ENCODE measurements around the gene CDHR3.

The CDHR3 gene

GRCh38 chr7:106067678-106068077, 104.6 kb downstream of the CDHR3 start:
- DNase-seq (ENCODE audit: low read depth), result no peak

- DNase-seq (ENCODE audit: low read depth), result no peak
These were observed 105.5 kb downstream of the CDHR3 start for GRCh38 chr7:106068538-106068961.

- DNase-seq (ENCODE audit: low read depth), result no peak
These were observed 105.9 kb downstream of the CDHR3 start for GRCh38 chr7:106068986-106069385.

GRCh38 chr7:106069471-106070200, 106.6 kb downstream of the CDHR3 start:
- DNase-seq (ENCODE audit: low read depth), result no peak

- no peak for DNase-seq (ENCODE audit: low read depth)
These were observed 107.1 kb downstream of the CDHR3 start for GRCh38 chr7:106070201-106070551.

- no peak for DNase-seq (ENCODE audit: low read depth)
These were observed 107.6 kb downstream of the CDHR3 start for GRCh38 chr7:106070567-106071254.

GRCh38 chr7:106071356-106071998, 108.4 kb downstream of the CDHR3 start:
- no peak for DNase-seq (ENCODE audit: low read depth)

GRCh38 chr7:106071999-106072714, 109.1 kb downstream of the CDHR3 start:
- no peak for DNase-seq (ENCODE audit: low read depth)

GRCh38 chr7:106072715-106073091, 109.6 kb downstream of the CDHR3 start:
- DNase-seq (ENCODE audit: low read depth), result no peak

GRCh38 chr7:106073701-106074100, 110.6 kb downstream of the CDHR3 start:
- no peak for DNase-seq (ENCODE audit: low read depth)

- DNase-seq (ENCODE audit: low read depth), result no peak
These were observed 111.2 kb downstream of the CDHR3 start for GRCh38 chr7:106074257-106074656.

GRCh38 chr7:106075937-106076336, 112.9 kb downstream of the CDHR3 start:
- no peak for DNase-seq (ENCODE audit: low read depth)

- DNase-seq (ENCODE audit: low read depth), result no peak
These were observed 113.5 kb downstream of the CDHR3 start for GRCh38 chr7:106076537-106076936.

- no peak for DNase-seq (ENCODE audit: low read depth)
These were observed 117.4 kb downstream of the CDHR3 start for GRCh38 chr7:106080300-106080987.

- no peak for DNase-seq (ENCODE audit: low read depth)
These were observed 119.2 kb downstream of the CDHR3 start for GRCh38 chr7:106082087-106082854.
